Coronary artery (tissue), 2 donors: ENCODE data around the gene C9orf50.
"Not testable (repeated sequence)": the region's sequence is repeated elsewhere in the genome, so short reads cannot be mapped to it uniquely, and the experiment has no call there.

Experiments used
- DNase-seq: peaks from one replicate; pipeline ENCODE4 v3.0.0-alpha.2; 2017; ENCODE audit warnings: low spot score
- H3K27ac ChIP-seq, 2 donors: fragments of 200-600 bp; sonication (generic); one replicate each; pipeline ENCODE4 v1.5.1; 2016 to 2019
- H3K4me3 ChIP-seq: fragments of 200-600 bp; sonication (generic); 2 replicates; pipeline ENCODE4 v1.5.1; 2016; ENCODE audit warnings: mild to moderate bottlenecking, moderate library complexity
- TF ChIP-seq, protein P1 (sequence below): fragments of 200-600 bp; sonication (generic); IDR thresholded peaks from one replicate; pipeline ENCODE4 v1.5.1; 2019; ENCODE audit warnings: antibody characterized with exemption

The C9orf50 gene

GRCh38 chr9:129665814-129666520 is 45.1 kb upstream of the C9orf50 start:
- no peak for DNase-seq
- peak overlapping the region; percentile 35 to 78 for H3K27ac ChIP-seq
- H3K4me3 ChIP-seq: peak overlapping the region; percentile 81
- TF ChIP-seq, protein P1, sequence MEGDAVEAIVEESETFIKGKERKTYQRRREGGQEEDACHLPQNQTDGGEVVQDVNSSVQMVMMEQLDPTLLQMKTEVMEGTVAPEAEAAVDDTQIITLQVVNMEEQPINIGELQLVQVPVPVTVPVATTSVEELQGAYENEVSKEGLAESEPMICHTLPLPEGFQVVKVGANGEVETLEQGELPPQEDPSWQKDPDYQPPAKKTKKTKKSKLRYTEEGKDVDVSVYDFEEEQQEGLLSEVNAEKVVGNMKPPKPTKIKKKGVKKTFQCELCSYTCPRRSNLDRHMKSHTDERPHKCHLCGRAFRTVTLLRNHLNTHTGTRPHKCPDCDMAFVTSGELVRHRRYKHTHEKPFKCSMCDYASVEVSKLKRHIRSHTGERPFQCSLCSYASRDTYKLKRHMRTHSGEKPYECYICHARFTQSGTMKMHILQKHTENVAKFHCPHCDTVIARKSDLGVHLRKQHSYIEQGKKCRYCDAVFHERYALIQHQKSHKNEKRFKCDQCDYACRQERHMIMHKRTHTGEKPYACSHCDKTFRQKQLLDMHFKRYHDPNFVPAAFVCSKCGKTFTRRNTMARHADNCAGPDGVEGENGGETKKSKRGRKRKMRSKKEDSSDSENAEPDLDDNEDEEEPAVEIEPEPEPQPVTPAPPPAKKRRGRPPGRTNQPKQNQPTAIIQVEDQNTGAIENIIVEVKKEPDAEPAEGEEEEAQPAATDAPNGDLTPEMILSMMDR: no peak

- TF ChIP-seq, protein P1: no peak
- DNase-seq: no peak
- H3K4me3 ChIP-seq: peak within 1 kb of the TSS; percentile 81
- peak within 1 kb of the TSS; percentile 35 to 78 for H3K27ac ChIP-seq
Measured at GRCh38 chr9:129665389-129665775, 44.5 kb upstream of the C9orf50 start, which contains the start of gene PRRX2. Gene PRRX2, plus strand, starts transcription at chr9:129665647. Its CDS starts 221 bp downstream, at chr9:129665868.

GRCh38 chr9:129664746-129665388 is 44.0 kb upstream of the C9orf50 start:
- TF ChIP-seq, protein P1: no peak
- peak overlapping the region; percentile 81 for H3K4me3 ChIP-seq
- H3K27ac ChIP-seq: peak overlapping the region; percentile 1 to 78
- DNase-seq: no peak

DNA sequence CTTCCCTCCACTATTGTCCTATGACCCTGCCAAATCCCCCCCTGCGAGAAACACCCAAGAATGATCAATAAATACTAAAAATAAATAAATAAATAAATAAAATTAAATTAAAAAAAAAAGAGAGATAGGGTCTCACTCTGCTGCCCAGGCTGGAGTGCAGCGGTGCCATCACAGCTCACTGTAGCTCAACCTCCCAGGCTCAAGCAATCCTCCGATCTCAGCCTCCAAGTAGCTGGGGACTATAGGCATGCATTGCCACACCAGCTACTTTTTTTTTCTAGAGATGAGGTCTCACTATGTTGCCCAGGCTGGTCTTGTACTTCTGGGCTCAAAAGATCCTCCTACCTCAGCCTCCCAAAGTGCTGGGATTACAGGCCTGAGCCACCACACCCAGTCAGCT is 41.3 kb upstream of the C9orf50 start:
- DNase-seq, H3K4me3 ChIP-seq, H3K27ac ChIP-seq: not testable (repeated sequence)

- Histone ChIP-seq H3K27ac (no peak overlapping the region), H3K4me3 (no peak overlapping the region)
- TF ChIP-seq, protein P1: no peak
- DNase-seq: no peak
Measured at GRCh38 chr9:129661029-129661428, 40.1 kb upstream of the C9orf50 start.

GRCh38 chr9:129656795-129657390 is 36.0 kb upstream of the C9orf50 start:
- no peak for DNase-seq
- TF ChIP-seq, protein P1: no peak
- H3K27ac ChIP-seq: no peak overlapping the region
- H3K4me3 ChIP-seq: no peak overlapping the region

DNA sequence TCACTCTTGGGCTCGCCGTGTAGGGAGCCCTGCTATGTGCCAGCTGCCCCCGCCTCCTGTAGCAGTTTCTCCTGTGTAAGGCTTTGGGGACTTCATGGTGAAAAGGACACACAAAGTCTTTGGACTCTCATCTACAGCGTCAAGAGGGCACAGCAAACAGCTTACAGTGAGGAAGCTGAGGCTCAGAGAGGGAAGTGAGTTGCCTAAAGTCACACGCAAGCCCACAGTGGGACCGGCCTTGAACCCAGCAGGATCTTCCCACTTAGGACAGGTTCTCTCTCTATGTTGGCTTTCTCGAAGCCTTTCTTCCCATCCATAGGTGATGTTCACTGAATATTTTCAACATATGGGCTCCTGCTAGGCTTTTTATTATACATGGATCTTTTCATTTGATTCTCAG is 34.8 kb upstream of the C9orf50 start:
- DNase-seq: no peak
- TF ChIP-seq, protein P1: no peak
- H3K27ac ChIP-seq: no peak overlapping the region
- H3K4me3 ChIP-seq: no peak overlapping the region
